Prostate gland (tissue), 2 donors: Measurements from ENCODE around the gene CHKA. TPM values are rescaled to one million over a fixed set of nuclear protein-coding genes. Genes with fewer than 3 reads are reported as not detected.
A peak's percentile ranks its signal among the peaks of the same experiment; 100 is the strongest.

Source experiments
- DNase-seq: peaks from one replicate; pipeline ENCODE4 v3.0.0-alpha.2; 2019; ENCODE audit warnings: low spot score
- H3K27ac ChIP-seq, 2 donors: fragments of 200-600 bp; sonication (generic); 2 replicates each; pipeline ENCODE4 v1.5.1; 2017 to 2019
- H3K27me3 ChIP-seq: fragments of 200-600 bp; sonication (generic); replicated peaks from 2 replicates; pipeline ENCODE4 v1.5.1; 2019; ENCODE audit not compliant: insufficient read depth
- H3K36me3 ChIP-seq, 2 donors: fragments of 200-600 bp; sonication (generic); 1 replicate in 1 of 2; 2 replicates in 1 of 2; pipeline versions ENCODE4 v1.5.1 to v1.8.1; 2017 to 2019
- H3K4me1 ChIP-seq: fragments of 200-600 bp; sonication (generic); replicated peaks from 2 replicates; pipeline ENCODE4 v1.5.1; 2019
- H3K4me3 ChIP-seq, 2 donors: fragments of 200-600 bp; sonication (generic); 2 replicates each; pipeline ENCODE4 v1.5.1; 2017 to 2019
- H3K9me3 ChIP-seq: fragments of 200-600 bp; sonication (generic); 2 replicates; pipeline ENCODE4 v1.5.1; 2017
- POLR2A ChIP-seq: fragments of 450-650 bp; IDR thresholded peaks from one replicate; pipeline ENCODE4 v1.6.1; 2016; ENCODE audit warnings: antibody characterized with exemption, mild to moderate bottlenecking
- POLR2AphosphoS5 ChIP-seq: sonication (generic); formaldehyde crosslinking; IDR thresholded peaks from one replicate; pipeline ENCODE4 v1.6.1; 2017; ENCODE audit warnings: antibody characterized with exemption
- WGBS: methylation state at CpG from one replicate; pipeline ENCODE4 v1.1.5; 2018; 5-methylcytosine and 5-hydroxymethylcytosine counted together
- intact Hi-C: fragments of 100-400 bp; cut with DNase I; formaldehyde crosslinking; loops from one replicate; pipeline ENCODE4 v1.14.2; 2022
- total RNA-seq, 2 donors: library from RNA; depleted of rRNA; stranded (reverse); fragments of >200 nt; gene quantifications; one replicate each; pipeline ENCODE4 v1.1.0, GENCODE V29; 2016
- TF ChIP-seq, protein P1 (sequence below), 4 experiments: fragments of 200-600 bp in 2 of 4; fragments of 450-650 bp in 2 of 4; sonication (generic) in 2 of 4; IDR thresholded peaks; 1 replicate in 3 of 4; 2 replicates in 1 of 4; pipeline ENCODE4 v1.5.1; 2016 to 2019; ENCODE audit warnings: antibody characterized with exemption in 4 of 4, mild to moderate bottlenecking in 2 of 4, moderate library complexity in 2 of 4

The CHKA gene
- total RNA-seq, 2 donors from 2014 or later = 88.6 to 93.4 TPM

DNA sequence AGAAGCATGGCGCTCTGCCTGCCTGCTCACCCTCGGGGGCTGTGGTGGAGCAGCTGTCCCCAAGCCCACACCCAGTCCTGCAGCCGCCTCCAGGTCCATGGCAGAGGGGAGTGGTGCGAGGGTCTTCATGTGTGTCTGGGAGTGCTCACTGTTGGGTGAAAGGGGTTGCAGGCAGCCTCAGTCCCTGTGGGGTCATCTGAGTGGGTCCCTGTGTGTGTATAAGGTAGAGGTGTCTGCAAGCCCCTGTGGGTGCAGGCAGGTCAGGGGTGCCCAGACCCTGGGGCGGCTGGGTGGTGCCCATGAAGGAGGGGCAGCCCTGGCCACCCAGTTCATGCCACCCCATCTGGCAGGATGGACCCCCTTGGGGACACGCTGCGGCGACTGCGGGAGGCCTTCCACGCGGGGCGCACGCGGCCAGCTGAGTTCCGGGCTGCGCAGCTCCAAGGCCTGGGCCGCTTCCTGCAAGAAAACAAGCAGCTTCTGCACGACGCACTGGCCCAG lies 106.2 kb downstream of the CHKA start:
- H3K4me3 ChIP-seq = no peak overlapping the region
- H3K9me3 ChIP-seq = no peaks in the 10 kb centered on the region
- no peak overlapping the region for H3K27ac ChIP-seq
- intact Hi-C loops = no loop called here
- DNase-seq = no peak
- 88% methylated on average over 18 of the region's 19 CpGs for WGBS
- no peaks in the 10 kb centered on the region for H3K4me1 ChIP-seq
- TF ChIP-seq, protein P1, sequence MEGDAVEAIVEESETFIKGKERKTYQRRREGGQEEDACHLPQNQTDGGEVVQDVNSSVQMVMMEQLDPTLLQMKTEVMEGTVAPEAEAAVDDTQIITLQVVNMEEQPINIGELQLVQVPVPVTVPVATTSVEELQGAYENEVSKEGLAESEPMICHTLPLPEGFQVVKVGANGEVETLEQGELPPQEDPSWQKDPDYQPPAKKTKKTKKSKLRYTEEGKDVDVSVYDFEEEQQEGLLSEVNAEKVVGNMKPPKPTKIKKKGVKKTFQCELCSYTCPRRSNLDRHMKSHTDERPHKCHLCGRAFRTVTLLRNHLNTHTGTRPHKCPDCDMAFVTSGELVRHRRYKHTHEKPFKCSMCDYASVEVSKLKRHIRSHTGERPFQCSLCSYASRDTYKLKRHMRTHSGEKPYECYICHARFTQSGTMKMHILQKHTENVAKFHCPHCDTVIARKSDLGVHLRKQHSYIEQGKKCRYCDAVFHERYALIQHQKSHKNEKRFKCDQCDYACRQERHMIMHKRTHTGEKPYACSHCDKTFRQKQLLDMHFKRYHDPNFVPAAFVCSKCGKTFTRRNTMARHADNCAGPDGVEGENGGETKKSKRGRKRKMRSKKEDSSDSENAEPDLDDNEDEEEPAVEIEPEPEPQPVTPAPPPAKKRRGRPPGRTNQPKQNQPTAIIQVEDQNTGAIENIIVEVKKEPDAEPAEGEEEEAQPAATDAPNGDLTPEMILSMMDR (IDR thresholded peaks at IDR 0.05) = no peak
- TF ChIP-seq POLR2AphosphoS5 = no peak
- no peak for TF ChIP-seq POLR2A
- no peaks in the 10 kb centered on the region for H3K27me3 ChIP-seq
- no peaks in the 10 kb centered on the region for H3K36me3 ChIP-seq

DNA sequence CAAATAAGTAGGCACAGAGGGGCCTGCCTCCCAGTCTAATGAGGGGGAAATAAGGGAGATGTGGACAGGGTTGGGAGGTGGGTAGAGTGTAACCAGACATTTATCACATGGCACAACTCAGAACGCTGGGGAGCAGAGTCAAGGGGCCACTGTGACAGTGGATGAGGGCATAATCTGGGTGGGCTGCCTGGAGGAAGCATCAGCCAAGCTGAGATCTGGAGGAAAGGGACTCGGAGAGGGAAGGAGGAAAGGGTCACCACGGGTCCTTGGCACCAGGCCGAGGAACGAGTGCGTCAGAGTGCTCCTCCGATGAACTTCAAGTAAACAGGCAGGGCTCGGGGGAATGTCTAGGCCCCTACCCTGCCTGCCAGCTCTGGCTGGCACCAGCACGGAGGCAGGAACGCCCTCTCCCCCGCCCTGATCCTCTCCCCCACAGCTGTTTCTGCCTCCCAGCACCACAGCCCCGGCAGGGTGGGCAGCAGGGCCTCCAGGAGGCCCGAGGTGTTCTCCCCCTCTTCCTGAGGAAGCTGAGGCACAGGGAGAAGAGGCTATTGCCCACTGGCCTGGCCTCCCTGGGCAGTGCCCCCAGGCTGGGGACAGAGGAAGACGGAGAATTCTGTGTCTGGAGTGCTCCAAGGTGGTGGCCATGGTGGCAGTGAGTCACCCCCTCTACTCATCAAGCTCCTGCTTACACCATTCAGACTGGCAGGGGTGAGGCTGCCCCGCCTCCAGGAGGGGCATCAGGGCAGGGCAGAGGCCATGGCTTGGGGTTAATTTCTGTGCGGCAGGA lies 106.8 kb downstream of the CHKA start:
- TF ChIP-seq POLR2AphosphoS5 = peak; percentile 9
- TF ChIP-seq, protein P1 (IDR thresholded peaks at IDR 0.05) = no peak
- peak; percentile 42 for TF ChIP-seq POLR2A

DNA sequence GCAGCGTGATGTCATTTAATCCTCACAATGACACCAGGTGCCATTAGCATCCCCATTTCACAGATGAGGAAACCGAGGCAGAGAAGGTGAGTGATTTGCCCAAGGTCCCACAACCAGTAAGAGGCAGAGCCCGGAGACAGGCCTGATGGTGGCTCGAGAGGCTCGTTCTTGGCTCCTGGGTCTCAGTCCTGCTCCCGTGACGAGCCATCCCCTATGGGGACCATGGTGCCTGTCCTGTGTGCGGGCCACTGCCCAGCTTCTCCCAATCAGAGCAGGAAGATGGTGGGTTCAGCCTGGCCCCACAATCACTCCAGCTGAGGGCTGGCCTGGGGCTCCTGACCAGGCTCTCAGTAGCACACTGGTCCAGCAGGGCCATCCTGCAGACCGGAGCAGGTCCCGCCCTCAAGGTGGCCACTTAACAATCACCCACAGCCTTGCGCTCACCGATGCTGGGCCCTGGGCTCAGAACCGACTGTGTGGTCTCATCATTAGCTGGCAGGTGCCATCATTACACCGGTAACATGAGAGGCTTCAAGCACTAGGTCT lies 107.5 kb downstream of the CHKA start:
- DNase-seq = no peak
- Histone ChIP-seq H3K9me3 (no peaks in the 10 kb centered on the region), H3K27ac (peak overlapping the region in 1 of 2 donors; percentile 28), H3K4me3 (no peak overlapping the region), H3K27me3 (no peaks in the 10 kb centered on the region), H3K4me1 (no peaks in the 10 kb centered on the region), H3K36me3 (no peaks in the 10 kb centered on the region)
- TF ChIP-seq, protein P1 (IDR thresholded peaks at IDR 0.05) = no peak
- no peak for TF ChIP-seq POLR2A
- no peak for TF ChIP-seq POLR2AphosphoS5
- intact Hi-C loops = no loop called here
- WGBS = 86% methylated on average over 14 of the region's 14 CpGs

More for the DNA sequence above, 106.8 kb downstream of the CHKA start:
- Histone ChIP-seq H3K4me3 (no peak overlapping the region), H3K9me3 (no peaks in the 10 kb centered on the region), H3K27me3 (no peaks in the 10 kb centered on the region), H3K27ac (peak overlapping the region in 1 of 2 donors; percentile 28), H3K36me3 (no peaks in the 10 kb centered on the region), H3K4me1 (no peaks in the 10 kb centered on the region)
- WGBS = 25% methylated on average over 16 of the region's 16 CpGs
- intact Hi-C loops = no loop called here
- no peak for DNase-seq

DNA sequence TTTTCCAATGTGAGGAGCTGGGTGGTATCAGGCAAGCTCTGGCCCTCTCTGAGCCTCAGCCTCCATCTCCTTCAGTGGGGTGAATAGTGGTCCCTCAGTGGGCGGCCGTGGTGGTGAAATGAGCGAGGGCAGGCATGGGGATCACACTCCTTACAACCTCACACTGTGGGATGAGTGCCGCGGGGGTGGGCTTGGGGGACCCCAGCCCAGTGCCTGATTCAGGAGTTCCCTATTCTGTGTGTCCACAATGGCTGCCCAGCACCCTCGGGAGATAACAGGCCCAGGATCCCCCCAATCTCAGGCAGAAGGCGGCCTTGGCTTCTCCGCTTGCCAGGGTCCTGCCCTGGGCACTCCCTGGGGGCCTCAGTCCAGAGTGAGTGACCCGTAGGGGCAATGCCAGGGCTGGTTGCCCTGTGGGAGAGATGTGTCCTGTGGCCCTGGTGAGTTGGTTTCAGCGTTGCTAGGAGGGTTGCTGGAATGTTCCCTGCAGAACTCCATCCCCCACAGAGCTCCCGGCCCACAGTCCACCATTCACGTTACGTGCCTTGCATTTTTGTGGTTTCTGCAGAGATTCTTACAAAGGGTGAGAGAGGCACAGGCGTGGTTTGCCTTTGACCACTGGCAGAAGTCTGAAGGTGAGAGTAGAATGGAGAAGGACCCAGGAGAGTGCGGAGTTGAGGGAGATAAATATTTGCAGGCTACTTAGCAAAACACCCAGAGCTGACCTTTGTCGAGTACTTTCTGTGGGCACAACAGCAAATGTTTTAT lies 108.2 kb downstream of the CHKA start:
- Histone ChIP-seq H3K4me1 (no peaks in the 10 kb centered on the region), H3K9me3 (no peaks in the 10 kb centered on the region), H3K27ac (peak overlapping the region in 1 of 2 donors; percentile 28), H3K4me3 (no peak overlapping the region), H3K36me3 (no peaks in the 10 kb centered on the region), H3K27me3 (no peaks in the 10 kb centered on the region)
- TF ChIP-seq, protein P1 (IDR thresholded peaks at IDR 0.05) = no peak
- TF ChIP-seq POLR2AphosphoS5 (peak; percentile 21), POLR2A (peak; percentile 45)
- DNase-seq = no peak
- intact Hi-C loops = no loop called here
- 76% methylated on average over 14 of the region's 16 CpGs for WGBS
